ENCODE measurements around the gene C12orf76. TPM values are rescaled to one million over a fixed set of nuclear protein-coding genes. Genes with fewer than 3 reads are reported as not detected.
A peak's percentile ranks its signal among the peaks of the same experiment; 100 is the strongest.

C12orf76 gene
- total and polyA plus RNA-seq, 2 donors (not counting 1 experiment from before 2014, with no cell fraction given) = 21.5 to 28.5 TPM

GRCh38 chr12:110012137-110012536 is 36.2 kb downstream of the C12orf76 start:
- peaks cover 7 to 28% of the 10 kb centered on the region in 2 experiments for H3K36me3 ChIP-seq (replicated peaks in 1 of 2; ENCODE audit: control extremely low read depth in 1 of 2, control insufficient read depth in 1 of 2, extremely low read depth in 1 of 2, insufficient read depth in 2 of 2, low read length in 1 of 2)
- peak overlapping the region in 3 of 5 experiments; percentile 40 to 53 (median 43) for H3K4me3 ChIP-seq (ENCODE audit: control extremely low read depth in 1 of 5, extremely low read depth in 1 of 5, insufficient read depth in 1 of 5, low read depth in 2 of 5, low read length in 4 of 5)
- Mint-ChIP-seq H3K4me1 (peaks cover 64% of the 10 kb centered on the region), H3K27me3 (no peaks in the 10 kb centered on the region), H3K4me3 (peak overlapping the region; percentile 91), H3K9me3 (ENCODE audit: insufficient read depth) (no peaks in the 10 kb centered on the region), H3K27ac (peak overlapping the region; percentile 95)
- TF ChIP-seq CTCF (IDR thresholded peaks at IDR 0.05) (no peak), EZH2 (IDR thresholded peaks at IDR 0.05; ENCODE audit: borderline replicate concordance, insufficient read depth, low read depth, low read length, poor library complexity, severe bottlenecking) (no peak)
- DNase-seq = peak; percentile 94
- POLR2A ChIA-PET = interaction anchor here (1.0 to 3.7 kb wide), 3 partner anchors 12 to 20 kb away, joined by 4 to 32 read pairs (median 4); partner anchors contain the start of gene ANKRD13A
- peaks cover 87% of the 10 kb centered on the region for H3K79me2 ChIP-seq (ENCODE audit: control insufficient read depth, insufficient read depth, low read length)
- peaks cover 57 to 69% of the 10 kb centered on the region in 2 donors for H3K4me1 ChIP-seq (ENCODE audit: control insufficient read depth in 2 of 2, insufficient read depth in 2 of 2, low read length in 2 of 2)
- peak overlapping the region; percentile 72 for H3K4me2 ChIP-seq (replicated peaks; ENCODE audit: low read depth, low read length, poor library complexity, severe bottlenecking)
- peak; percentile 95 for ATAC-seq (ENCODE audit: low read depth)
- no peaks in the 10 kb centered on the region for H3K27me3 ChIP-seq (replicated peaks in 1 of 4; ENCODE audit: control extremely low read depth in 1 of 4, control insufficient read depth in 3 of 4, insufficient read depth in 4 of 4, low read length in 3 of 4)
- peak overlapping the region; percentile 89 to 97 for H3K27ac ChIP-seq (ENCODE audit: low read length in 2 of 2)
- CTCF ChIA-PET = interaction anchor here (0.6 to 5.5 kb wide), 8 partner anchors 10 to 160 kb away, joined by 3 to 46 read pairs (median 4); partner anchors contain the start of genes ANKRD13A and GIT2
- H2AFZ ChIP-seq (ENCODE audit: insufficient read depth, low read depth, low read length, poor library complexity, severe bottlenecking) = no peak overlapping the region
- WGBS (ENCODE audit: insufficient coverage) = no CpG with 5 or more reads among the region's 6 CpGs
- intact Hi-C loops (cut with micrococcal nuclease) = loop anchor here (1.0 kb wide), 3 partner anchors 16 to 132 kb away; partner anchors contain the start of genes C12orf76, GIT2 and GLTP
- H3K9me3 ChIP-seq (ENCODE audit: control extremely low read depth in 1 of 3, control insufficient read depth in 2 of 3, insufficient read depth in 1 of 3, low read length in 2 of 3) = peaks cover 0 to 1% (median 0%) of the 10 kb centered on the region in 3 donors
- no peaks in the 10 kb centered on the region for H4K20me1 ChIP-seq (ENCODE audit: control insufficient read depth, insufficient read depth, low read length, poor library complexity, severe bottlenecking)
- H3K9ac ChIP-seq (ENCODE audit: low read length) = peak overlapping the region; percentile 62

All from B cell (primary cell).